ENCODE data around the gene GJA8.
"Not testable (repeated sequence)": the region's sequence is repeated elsewhere in the genome, so short reads cannot be mapped to it uniquely, and the experiment has no call there.

Gene GJA8

GRCh38 chr1:147928236-147929132 lies 25.9 kb downstream of the GJA8 start, which contains the start of gene GPR89B:
TSS of gene GPR89B (plus strand) at chr1:147928420. CDS start at chr1:147928537, 117 bp downstream.
- peak; percentile 85 for DNase-seq

- not testable (repeated sequence) for DNase-seq
Measured at GRCh38 chr1:147931137-147931536, 28.5 kb downstream of the GJA8 start.

- DNase-seq = not testable (repeated sequence)
Measured at GRCh38 chr1:147935296-147935695, 32.7 kb downstream of the GJA8 start.

GRCh38 chr1:147940456-147940855 lies 37.9 kb downstream of the GJA8 start:
- not testable (repeated sequence) for DNase-seq

GRCh38 chr1:147942563-147942962 lies 40.0 kb downstream of the GJA8 start:
- DNase-seq = not testable (repeated sequence)

GRCh38 chr1:147949517-147949916 lies 46.9 kb downstream of the GJA8 start:
- not testable (repeated sequence) for DNase-seq

Data from fibroblast of skin of back (primary cell).